Upper lobe of left lung (tissue), 4 donors: Measurements from ENCODE around the gene TAF8.

Experiments used
- CTCF ChIP-seq, 6 experiments: fragments of 450-650 bp in 4 of 6; fragments of 200-600 bp in 2 of 6; sonication (generic) in 2 of 6; IDR thresholded peaks; one replicate each; pipeline ENCODE4 v1.5.1; 2016 to 2019; ENCODE audit warnings: antibody characterized with exemption in 6 of 6
- POLR2A ChIP-seq, 4 donors: fragments of 450-650 bp; IDR thresholded peaks; one replicate each; pipeline ENCODE4 v1.5.1; 2016 to 2017; ENCODE audit warnings: antibody characterized with exemption in 4 of 4, mild to moderate bottlenecking in 2 of 4

- TF ChIP-seq POLR2A (IDR thresholded peaks at IDR 0.05) = no peak
- TF ChIP-seq CTCF (IDR thresholded peaks at IDR 0.05) = no peak
Measured at GRCh38 chr6:42066156-42066675, 15.9 kb downstream of the TAF8 start.
